HG02870 (cell line): ENCODE data around the gene RGS3.
"Not testable (repeated sequence)": the region's sequence is repeated elsewhere in the genome, so short reads cannot be mapped to it uniquely, and the experiment has no call there.

Experiments
- ATAC-seq: cut with Tn5 transposase; IDR thresholded peaks from one replicate; pipeline ENCODE4 v1.9.1; 2021; ENCODE audit warnings: mild to moderate bottlenecking, moderate library complexity; ENCODE audit not compliant: unreplicated experiment

RGS3 gene

GRCh38 chr9:113543296-113543981 lies 79.9 kb downstream of the RGS3 start:
- no peak for ATAC-seq

- ATAC-seq: no peak
These were observed 80.4 kb downstream of the RGS3 start for GRCh38 chr9:113543982-113544303.

- ATAC-seq: no peak
These were observed 81.5 kb downstream of the RGS3 start for GRCh38 chr9:113545068-113545467.

- ATAC-seq: no peak
These were observed 83.0 kb downstream of the RGS3 start for GRCh38 chr9:113546566-113546965.

GRCh38 chr9:113547501-113547900 lies 84.0 kb downstream of the RGS3 start:
- ATAC-seq: no peak

GRCh38 chr9:113548221-113549041 lies 84.9 kb downstream of the RGS3 start:
- ATAC-seq: no peak

GRCh38 chr9:113549892-113550291 lies 86.4 kb downstream of the RGS3 start:
- not testable (repeated sequence) for ATAC-seq

GRCh38 chr9:113556877-113557593 lies 93.5 kb downstream of the RGS3 start:
- ATAC-seq: no peak

- ATAC-seq: no peak
These were observed 95.3 kb downstream of the RGS3 start for GRCh38 chr9:113558632-113559502.

GRCh38 chr9:113559834-113560800 lies 96.6 kb downstream of the RGS3 start:
- no peak for ATAC-seq

GRCh38 chr9:113562653-113563381 lies 99.3 kb downstream of the RGS3 start:
- ATAC-seq: no peak

GRCh38 chr9:113563826-113564497 lies 100.4 kb downstream of the RGS3 start:
- no peak for ATAC-seq

GRCh38 chr9:113564498-113565237 lies 101.1 kb downstream of the RGS3 start:
- no peak for ATAC-seq

- ATAC-seq: no peak
These were observed 102.6 kb downstream of the RGS3 start for GRCh38 chr9:113566016-113566711.

GRCh38 chr9:113566712-113567071 lies 103.2 kb downstream of the RGS3 start:
- no peak for ATAC-seq

- ATAC-seq: no peak
These were observed 104.0 kb downstream of the RGS3 start for GRCh38 chr9:113567361-113568080.

- no peak for ATAC-seq
These were observed 104.5 kb downstream of the RGS3 start for GRCh38 chr9:113568081-113568435.
